Mesenteric fat pad (tissue), 1 donor: ENCODE results near the gene CFAP74. TPM values are rescaled to one million over a fixed set of nuclear protein-coding genes. Genes with fewer than 3 reads are reported as not detected.

Source experiments
- DNase-seq: peaks from one replicate; pipeline ENCODE4 v3.0.0-alpha.2; 2020; ENCODE audit warnings: low spot score
- total RNA-seq: library from RNA; stranded (reverse); fragmentation: NEBNext Ultra II Directional; extraction: Animal tissue kit (Norgen Biotek cat#: 25700); gene quantifications from one replicate; pipeline ENCODE4 v1.2.1, GENCODE V29; 2021
- donor health status: DM: yes; HTN: yes; CAD: no.

CFAP74 gene
- total RNA-seq, 1 donor from 2014 or later, result not detected

GRCh38 chr1:1918901-1919303 is 84.7 kb downstream of the CFAP74 start, which contains the start of gene TMEM52:
TMEM52 (minus strand) TSS chr1:1919279; CDS start chr1:1919265, 14 bp downstream.
- no peak for DNase-seq

- DNase-seq, result peak; percentile 89
Measured at GRCh38 chr1:1917995-1918900, 85.3 kb downstream of the CFAP74 start.

DNA sequence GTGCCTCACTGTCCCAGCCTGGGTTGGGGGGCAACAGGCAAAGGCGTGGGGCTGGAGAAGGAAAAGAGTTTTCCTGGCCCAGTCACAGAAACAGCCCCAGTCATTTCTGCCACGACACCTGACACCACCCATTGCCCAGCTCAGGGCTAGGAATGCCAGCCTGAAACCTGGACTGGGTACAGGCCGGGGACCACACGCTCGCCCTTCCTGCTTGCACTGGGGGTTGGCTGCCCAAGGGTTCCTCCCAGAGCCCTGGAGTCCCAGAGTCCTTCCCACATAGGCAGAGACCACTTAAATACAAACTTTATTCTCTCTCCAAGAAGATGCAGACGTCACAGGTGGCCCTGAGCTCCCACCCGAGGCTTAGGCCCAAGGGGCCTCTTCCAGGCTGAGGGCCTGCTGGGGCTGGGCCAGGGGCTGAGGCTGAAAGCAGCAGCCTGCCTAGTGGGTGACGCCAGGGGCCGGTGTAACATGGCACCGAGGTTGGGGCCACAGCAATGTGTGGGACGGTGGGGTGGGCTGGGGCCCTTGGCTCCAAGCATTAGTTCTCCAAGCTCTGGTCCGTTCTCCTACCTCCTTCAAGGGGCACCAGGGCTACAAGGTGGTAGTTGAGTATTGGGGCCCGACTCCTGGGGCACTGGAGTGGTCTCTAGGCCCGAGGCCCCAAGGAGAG is 86.1 kb downstream of the CFAP74 start:
- no peak for DNase-seq

- no peak for DNase-seq
Measured at GRCh38 chr1:1916851-1917251, 86.7 kb downstream of the CFAP74 start.

- DNase-seq, result peak; percentile 88
Measured at GRCh38 chr1:1915911-1916840, 87.4 kb downstream of the CFAP74 start.

DNA sequence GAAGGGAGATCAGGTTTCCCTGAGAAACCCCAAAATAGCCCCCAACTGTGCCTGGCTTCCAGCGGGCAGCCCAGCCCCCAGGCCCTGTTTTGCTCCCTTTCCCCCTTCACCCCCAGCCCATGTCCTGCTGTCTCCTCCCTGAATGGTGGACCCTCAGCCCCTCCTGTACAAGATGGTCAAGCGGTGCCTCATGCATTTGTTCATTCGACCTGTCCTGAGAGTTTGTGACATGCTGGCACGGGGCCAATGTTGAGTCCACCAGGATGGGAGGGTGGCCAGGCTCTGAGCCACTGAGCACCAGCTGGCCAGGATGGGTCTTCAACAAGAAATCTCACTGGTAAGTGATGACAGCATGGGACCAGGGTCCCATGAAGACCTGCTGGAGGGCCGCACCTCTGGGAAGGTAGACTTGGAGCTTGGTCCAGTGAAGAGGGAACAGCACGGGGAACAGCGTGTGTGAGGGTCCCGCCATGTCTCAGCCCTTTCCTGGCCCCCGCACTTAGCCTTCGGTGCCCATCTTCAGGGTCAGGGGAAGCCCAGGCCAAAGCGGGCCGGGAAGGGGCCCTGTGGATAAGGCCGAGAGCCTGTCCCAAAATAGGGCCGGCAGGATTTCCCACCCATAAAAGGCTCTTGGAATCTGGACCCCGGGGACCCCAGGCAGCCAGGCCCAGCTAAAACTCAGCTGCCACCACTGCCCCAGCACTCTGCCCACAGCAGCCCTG is 88.5 kb downstream of the CFAP74 start, which contains the start of gene CALML6:
CALML6 (plus strand) TSS at position 290 of the 722 bp plus-strand sequence; CDS start at position 311, 21 bp downstream.
- DNase-seq, result peak; percentile 87

- DNase-seq, result no peak
Measured at GRCh38 chr1:1914101-1914970, 89.2 kb downstream of the CFAP74 start.

- DNase-seq, result no peak
Measured at GRCh38 chr1:1911350-1912041, 92.1 kb downstream of the CFAP74 start.

DNA sequence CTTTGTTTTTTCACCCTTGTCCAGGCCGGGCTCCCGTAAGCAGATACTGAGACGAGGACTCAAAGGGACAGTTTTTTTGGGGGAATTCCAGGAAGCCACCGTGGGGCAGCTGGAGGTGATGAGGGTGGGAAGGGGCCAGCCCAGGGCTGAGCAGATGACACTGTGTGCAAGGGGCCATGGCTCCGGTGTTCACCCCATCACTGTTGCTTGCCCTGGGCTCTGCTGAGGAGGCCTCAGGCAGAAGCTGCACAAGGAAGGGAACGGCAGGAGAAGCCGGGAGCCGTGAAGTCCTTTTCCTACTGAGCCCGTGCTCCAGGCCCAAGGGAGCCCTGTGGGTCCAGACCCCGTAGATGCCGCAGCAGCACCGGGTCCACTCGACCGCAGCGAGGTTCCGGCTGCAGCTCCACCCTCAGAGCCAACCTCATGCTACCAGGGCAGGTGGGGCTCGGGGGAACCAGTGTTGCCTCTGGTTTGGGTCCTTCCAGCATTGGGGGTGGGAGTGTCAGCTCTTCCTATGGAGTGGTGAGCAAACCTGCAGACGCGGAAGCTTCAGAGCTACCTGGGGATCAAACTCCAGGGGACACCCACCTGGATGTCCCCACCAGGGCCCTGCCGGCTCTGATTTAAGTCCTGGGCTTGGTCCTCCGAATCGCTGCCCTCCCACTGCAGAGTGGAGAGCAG is 92.8 kb downstream of the CFAP74 start:
- DNase-seq, result no peak

- no peak for DNase-seq
Measured at GRCh38 chr1:1910033-1910465, 93.5 kb downstream of the CFAP74 start.

GRCh38 chr1:1908506-1908791 is 95.1 kb downstream of the CFAP74 start:
- DNase-seq, result no peak

- no peak for DNase-seq
Measured at GRCh38 chr1:1907098-1907736, 96.4 kb downstream of the CFAP74 start.

GRCh38 chr1:1906185-1907097 is 97.1 kb downstream of the CFAP74 start:
- no peak for DNase-seq

GRCh38 chr1:1903224-1903623 is 100.4 kb downstream of the CFAP74 start:
- DNase-seq, result no peak

- no peak for DNase-seq
Measured at GRCh38 chr1:1901641-1902294, 101.8 kb downstream of the CFAP74 start.
